ENCODE results near the gene KDM4B.

KDM4B gene

DNA sequence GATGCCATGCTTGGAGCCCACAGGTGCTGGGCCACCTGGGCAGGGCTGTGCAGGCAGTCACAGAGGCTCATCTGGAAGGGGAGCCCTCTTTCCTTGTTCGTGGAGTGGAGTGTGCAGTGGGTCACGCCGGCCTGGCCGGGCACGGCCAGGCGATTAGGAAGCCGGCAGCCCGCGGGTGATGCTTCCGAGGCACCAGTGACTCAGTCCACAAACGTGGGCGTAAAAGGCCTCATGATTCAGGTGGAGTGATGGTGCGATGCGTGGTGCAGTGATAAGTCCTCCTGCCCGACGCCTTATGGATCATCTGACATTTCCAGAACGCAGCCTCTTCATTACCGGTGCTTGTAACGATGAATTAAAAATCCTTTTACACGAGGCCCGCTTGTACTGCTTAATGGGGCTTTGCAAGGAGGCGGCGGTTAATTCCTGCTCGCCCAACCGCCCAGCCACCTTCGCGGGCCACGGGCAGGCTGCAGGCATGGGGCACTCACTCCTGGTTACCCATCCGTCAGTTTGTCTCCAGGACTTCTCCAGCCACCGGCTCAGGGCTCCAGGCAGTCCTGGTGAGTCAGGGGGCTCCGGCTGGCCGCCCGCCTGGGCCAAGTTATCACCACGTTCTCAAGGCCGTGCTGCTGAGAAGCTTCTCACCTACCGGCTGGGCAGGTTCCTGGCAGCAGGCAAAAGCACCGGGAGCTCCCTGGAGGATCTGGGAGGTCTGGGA, 172.4 kb downstream of the KDM4B start:
- no peak for DNase-seq

DNA sequence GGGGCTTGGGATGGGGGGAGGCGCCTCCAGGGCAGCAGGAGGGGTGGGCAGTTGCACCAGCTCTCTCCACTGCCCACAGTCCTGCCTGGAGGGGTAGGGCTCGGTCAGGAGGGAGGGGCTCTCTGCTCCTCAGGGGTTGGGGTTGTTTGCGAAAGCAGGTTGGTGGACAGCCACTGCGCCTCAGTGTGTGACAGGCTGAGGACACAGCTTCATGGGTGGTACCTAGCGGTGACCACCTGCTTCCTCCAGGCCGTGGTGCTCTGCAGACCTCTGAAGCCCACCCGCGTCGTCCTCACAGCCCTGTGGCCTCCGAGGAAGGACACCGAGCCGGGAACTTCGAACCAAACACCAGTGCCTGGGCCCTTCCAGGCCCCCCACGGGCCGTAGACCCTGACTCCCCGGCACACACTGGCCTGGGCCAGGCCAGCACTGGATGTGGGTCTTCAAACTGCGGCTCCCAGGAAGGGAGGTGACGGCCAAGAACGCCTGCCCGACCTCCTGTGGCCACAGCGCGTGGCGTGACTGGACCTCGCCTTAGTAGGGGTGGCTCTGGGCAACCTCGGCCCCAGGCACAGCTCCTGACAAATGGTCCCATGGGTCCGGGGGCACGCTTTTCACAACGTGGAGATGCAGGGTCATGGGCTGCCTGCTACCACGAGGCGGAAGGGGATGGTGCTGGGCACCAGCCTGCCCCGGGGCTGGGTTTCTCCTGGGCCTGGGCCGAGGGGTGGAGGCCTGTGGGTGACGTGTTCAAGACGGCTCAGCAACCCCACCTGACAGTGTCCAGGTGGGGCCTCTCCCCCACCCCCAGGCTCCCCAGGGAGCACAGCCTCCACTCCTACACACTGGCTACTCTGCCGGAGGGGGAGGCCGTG, 173.2 kb downstream of the KDM4B start:
- DNase-seq: no peak

DNA sequence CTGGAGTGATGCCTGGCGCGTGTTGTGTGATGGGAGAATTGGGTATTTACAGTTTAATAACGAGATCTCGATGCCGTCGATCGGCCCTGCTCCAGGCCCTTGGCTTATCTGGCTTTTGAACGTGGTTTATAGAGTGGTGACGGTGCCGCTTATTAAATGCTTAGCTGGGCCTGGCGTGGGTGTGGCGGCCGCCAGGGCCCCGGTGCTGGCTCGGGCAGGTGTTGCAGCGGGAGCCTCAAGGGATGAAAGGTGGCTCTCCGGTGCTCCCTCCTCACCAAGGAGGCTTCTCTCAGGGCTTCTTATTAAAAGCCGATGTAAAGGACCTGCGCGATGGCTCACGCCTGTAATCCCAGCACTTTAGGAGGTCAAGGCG, 173.8 kb downstream of the KDM4B start:
- no peak for DNase-seq

DNA sequence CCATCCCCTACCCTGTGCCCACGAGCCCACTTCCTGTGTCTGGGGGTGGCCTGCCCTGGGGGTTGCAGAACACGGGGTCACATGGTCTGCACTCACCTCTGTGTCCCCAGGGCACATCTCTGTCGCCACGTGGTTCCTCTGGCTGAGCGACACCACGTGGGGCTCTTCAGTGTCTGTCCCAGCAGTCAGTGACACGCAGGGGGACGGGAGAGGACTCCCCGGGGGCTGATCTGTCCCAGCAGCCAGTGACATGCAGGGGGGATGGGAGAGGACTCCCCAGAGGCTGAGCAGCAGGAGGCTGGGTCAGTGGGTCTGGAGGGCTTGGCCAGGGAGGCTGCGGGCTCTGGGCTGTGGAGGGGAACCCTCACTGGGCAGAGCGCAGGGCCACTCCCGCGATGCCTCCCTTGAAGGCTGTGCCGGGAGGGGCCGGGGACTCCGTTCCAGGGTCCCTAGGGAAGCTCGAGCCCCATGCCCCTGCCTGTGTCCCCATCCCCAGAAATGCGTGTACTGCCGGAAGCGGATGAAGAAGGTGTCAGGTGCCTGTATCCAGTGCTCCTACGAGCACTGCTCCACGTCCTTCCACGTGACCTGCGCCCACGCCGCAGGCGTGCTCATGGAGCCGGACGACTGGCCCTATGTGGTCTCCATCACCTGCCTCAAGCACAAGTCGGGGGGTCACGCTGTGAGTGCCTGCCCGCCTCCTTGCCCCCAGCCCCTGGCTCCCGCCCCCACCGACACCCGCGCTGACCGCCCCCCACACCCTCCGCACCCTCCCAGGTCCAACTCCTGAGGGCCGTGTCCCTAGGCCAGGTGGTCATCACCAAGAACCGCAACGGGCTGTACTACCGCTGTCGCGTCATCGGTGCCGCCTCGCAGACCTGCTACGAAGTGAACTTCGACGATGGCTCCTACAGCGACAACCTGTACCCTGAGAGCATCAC, 174.8 kb downstream of the KDM4B start:
- no peak for DNase-seq

DNA sequence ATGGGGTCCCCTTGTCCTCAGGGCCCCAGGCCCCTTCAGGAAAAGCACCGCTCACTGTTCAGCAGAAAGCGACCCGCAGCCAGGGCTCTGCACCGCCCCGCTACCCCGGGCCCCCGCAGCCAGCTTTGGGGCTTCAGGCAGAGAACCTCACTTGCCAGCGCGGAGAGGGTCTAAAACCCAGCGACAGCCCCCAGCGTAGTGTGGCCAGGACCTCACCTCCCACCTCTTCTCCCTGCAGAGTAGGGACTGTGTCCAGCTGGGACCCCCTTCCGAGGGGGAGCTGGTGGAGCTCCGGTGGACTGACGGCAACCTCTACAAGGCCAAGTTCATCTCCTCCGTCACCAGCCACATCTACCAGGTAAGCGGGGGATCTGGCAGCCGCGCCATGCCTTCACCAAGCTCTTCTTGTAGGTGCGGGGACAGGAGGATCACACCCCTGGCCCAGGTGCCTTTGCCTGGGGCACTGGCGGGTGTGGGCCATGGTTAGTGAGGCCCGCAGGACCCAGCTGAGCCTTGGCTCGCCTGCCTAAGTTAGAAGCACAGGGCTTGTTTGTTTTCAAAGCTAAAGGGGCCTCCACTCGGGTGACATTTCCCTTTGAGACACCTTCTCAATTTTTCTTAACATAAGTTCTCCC, 175.7 kb downstream of the KDM4B start:
- no peak for DNase-seq

DNA sequence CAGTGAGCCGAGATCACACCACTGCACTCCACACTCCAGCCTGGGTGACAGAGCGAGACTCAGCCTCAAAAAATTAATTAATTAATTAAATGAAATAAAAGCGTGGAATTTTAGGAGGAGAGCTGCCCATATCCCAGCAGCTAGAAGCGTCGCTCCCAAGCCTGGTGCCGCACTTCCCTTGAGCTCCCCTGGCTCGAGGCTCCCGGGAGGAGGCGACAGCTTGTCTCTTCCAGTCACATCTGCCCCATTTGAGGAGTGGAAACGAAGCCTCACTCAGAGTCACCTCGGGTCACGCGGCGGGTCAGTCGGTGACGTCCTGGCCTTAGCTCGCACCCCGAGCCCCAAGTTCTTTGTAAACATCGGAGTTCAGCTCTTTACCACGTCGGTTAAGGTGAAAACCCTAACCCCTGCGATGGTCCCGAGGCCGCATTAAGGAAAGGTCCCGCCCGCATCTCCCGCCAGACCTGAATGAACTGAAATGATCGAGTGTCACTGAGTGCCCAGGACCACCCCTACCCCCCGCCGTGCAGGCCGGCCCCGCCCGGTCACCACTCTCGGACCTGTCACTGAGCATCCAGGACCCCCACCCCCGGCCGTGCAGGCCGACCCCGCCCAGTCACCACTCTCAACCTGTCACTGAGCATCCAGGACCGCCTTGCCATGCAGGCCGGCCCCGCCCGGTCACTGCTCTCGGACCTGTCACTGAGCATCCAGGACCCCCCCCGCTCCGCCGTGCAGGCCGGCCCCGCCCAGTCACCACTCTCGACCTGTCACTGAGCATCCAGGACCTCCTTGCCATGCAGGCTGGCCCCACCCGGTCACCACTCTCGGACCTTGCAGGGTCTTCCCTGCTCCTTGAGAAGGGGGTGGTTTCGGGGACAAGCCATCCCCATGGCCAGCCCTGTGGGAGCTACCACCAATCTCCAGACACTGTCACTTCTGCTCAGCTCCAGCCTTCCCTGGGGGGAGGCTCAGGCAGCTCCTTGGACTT, 176.9 kb downstream of the KDM4B start:
- no peak for DNase-seq

DNA sequence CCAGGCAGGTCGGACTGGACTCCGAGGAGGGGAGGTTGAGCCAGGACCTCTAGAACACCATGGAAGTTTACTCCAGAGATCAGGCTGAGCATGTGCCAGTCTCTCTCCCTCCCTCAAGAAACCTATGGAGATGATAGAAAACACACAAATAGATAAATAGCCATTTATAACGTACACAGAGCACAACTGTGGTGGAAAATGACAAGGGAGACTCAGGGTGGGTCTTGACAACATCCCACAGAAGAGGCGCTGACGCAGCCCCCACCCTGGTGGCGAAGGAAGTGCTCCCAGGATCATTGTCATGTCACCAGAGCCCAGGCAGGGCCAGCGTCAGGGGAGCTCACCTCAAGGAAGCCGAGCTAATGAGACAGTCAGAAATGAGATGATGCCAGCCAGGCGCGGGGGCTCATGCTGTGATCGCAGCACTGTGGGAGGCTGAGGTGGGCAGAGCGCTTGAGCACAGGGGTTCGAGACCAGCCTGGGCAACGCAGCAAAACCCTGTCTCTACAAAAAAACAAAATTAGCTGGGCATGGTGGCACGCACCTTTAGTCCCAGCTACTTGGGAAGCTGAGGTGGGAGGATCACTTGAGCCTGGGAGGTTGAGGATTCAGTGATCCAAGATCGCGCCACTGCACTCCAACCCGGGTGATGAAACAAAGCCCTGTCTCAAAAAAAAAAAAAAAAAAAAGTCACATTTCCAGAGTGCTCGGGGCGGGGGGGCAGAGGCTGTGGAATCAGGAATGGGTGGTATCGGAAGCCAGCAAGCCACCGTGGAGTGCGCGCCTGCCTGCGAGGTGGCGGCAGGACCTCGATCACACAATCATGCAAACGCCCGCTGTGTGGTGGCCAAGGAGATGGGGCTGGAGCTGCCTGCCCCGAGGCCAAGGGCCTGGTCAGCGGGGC, 178.4 kb downstream of the KDM4B start:
- no peak for DNase-seq

DNA sequence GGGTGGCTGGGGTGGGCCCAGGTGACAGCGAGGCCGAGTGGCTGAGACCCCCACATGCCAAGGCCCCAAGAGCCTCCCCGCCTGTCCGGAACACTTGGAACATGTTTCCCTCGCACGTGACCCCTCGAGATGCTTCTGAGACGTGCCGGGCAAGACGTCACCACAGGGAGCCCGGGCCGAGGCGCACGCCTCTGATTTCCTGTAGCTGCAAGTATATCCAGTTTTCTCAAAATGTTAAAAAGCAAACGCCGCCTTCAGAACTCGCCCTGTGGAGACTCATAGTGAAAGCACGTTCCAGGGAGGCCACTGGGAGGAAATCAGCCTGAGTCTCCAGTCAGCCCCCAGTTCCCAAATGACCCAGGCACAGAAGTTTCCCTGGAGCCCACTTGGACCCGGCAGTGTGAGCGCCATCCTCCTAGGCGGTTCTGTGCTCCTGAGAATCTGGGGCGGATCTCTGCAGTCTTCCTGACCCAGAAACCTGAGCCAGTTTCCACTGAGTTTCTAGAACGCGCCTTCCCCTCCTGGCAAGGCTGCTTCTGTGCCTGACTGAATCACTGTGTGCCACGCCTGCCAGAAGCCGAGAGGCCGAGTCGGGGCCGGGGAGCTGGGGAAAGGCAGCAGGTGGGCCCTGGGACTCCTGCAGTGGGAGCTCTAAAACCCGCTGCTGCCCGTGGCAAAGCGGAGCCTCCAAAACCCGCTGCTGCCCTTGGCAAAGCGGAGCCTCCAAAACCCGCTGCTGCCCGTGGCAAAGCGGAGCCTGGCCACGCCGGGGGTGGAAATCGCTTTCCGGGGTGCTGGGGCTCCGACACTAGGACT, 179.3 kb downstream of the KDM4B start:
- no peak for DNase-seq

DNA sequence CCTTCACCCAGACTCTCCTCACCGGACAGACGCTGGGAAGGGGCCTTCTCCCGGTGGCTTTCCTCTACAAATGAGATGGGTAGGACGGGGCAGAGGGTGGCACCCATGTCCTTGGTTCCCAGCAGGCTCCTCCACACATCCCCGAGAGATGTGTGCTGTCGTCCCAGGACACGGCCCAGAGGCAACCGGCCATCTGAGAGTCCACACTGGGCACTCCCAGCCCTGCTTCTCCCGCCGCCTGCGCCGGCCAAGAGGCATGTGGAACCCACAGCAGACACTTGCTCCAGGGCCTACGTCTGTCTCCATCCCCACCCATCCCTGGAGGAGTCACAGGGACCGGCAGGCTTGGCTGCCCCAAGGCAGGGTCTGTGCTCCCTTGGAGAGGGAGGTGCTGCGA, 179.9 kb downstream of the KDM4B start:
- DNase-seq: no peak

DNA sequence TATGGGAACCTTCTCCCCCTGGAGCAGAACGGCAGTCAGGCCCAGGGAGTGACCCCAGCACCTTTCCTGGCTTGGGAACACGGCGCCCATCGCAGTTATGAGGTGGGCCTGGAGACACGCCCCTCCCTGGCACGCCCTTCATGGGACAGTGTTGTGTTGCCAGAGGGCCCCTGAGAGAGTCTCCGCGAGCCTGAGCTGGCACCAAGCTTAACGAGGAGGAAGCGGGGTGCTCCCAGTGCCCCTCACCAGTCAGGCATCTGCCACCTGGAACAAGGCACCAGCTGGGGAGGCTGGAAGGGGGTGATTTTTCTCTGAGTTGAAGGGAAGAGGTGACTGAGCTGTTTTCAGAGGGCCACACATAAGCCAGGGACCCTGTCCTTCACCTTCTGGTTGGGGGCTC, 180.6 kb downstream of the KDM4B start:
- no peak for DNase-seq

DNA sequence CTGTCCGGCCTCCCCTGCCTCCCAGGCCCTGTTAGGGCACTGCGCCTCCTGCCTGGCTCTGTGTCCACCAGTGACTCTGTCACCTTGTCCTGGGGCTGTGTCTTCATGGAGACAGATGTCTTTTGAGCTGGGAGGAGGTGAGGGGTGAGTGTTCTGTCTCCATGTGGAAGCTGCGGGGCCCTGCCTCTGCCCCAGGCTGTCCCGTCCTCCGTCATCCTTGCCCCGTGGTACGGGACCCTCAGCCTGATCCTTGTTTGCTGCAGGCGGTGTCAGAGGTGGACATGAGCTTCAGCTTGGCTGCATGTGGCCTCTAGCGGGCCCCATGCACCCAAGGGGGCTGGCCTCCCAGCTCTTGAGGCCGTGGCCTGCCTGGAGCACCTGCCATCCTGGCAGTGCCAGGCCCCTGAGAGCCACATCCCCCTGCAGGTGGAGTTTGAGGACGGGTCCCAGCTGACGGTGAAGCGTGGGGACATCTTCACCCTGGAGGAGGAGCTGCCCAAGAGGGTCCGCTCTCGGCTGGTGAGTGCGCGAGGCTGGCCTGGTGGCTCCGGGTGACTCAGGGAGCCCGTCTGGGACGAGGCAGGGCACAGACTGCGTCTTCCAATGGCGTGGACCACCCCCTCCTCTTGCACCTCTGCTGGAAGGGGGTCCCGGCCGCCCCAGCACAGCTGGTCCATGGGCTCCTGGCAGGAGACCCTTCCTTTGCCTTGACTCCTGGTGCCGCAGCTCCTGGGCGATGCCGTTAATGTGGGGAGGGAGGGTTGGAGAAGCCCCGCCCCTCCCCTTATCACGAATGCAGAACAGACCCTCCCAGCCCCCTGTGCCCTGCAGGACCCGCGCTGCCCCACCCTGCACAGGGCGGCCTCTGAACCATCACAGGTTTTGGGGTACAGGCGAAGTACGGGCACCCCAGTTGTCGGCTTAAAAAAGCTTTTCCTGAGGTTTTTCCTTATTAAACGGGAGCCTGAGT, 181.3 kb downstream of the KDM4B start:
- DNase-seq: no peak

DNA sequence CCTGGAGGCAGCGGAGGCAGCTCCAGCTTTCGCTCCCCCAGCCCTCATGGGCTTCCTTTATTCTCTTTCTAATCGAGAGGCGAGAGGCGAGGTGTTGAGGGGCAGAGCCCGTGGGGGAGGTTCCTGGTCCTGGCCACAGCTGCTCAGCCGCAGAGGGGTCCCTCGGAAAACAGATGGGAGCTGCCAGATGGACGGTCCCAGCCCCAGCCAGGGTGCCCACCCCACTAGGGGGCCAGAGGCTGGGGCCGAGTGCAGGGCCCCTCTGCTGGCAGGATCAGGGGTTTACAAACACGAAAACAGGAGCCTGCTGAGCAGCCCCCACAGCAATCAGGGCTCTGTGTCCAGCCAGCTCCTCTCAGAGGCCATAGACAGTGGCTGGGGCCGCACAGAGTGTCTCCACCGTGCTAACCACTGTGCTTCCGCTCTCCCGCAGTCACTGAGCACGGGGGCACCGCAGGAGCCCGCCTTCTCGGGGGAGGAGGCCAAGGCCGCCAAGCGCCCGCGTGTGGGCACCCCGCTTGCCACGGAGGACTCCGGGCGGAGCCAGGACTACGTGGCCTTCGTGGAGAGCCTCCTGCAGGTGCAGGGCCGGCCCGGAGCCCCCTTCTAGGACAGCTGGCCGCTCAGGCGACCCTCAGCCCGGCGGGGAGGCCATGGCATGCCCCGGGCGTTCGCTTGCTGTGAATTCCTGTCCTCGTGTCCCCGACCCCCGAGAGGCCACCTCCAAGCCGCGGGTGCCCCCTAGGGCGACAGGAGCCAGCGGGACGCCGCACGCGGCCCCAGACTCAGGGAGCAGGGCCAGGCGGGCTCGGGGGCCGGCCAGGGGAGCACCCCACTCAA, 182.2 kb downstream of the KDM4B start:
- no peak for DNase-seq

DNA sequence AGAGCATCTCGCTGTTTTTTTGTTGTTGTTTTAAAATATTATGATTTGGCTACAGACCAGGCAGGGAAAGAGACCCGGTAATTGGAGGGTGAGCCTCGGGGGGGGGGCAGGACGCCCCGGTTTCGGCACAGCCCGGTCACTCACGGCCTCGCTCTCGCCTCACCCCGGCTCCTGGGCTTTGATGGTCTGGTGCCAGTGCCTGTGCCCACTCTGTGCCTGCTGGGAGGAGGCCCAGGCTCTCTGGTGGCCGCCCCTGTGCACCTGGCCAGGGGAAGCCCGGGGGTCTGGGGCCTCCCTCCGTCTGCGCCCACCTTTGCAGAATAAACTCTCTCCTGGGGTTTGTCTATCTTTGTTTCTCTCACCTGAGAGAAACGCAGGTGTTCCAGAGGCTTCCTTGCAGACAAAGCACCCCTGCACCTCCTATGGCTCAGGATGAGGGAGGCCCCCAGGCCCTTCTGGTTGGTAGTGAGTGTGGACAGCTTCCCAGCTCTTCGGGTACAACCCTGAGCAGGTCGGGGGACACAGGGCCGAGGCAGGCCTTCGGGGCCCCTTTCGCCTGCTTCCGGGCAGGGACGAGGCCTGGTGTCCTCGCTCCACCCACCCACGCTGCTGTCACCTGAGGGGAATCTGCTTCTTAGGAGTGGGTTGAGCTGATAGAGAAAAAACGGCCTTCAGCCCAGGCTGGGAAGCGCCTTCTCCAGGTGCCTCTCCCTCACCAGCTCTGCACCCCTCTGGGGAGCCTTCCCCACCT, 183.3 kb downstream of the KDM4B start:
- DNase-seq: no peak

DNA sequence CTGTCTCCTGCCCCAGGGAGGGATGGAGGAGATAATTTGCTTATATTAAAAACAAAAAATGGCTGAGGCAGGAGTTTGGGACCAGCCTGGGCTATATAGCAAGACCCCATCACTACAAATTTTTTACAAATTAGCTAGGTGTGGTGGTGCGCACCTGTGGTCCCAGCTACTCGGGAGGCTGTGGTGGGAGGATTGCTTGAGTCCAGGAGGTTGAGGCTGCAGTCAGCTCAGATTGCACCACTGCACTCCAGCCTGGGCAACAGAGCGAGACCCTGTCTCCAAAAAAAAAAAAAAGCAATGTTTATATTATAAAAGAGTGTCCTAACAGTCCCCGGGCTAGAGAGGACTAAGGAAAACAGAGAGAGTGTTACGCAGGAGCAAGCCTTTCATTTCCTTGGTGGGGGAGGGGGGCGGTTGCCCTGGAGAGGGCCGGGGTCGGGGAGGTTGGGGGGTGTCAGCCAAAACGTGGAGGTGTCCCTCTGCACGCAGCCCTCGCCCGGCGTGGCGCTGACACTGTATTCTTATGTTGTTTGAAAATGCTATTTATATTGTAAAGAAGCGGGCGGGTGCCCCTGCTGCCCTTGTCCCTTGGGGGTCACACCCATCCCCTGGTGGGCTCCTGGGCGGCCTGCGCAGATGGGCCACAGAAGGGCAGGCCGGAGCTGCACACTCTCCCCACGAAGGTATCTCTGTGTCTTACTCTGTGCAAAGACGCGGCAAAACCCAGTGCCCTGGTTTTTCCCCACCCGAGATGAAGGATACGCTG, 184.0 kb downstream of the KDM4B start:
- no peak for DNase-seq

DNA sequence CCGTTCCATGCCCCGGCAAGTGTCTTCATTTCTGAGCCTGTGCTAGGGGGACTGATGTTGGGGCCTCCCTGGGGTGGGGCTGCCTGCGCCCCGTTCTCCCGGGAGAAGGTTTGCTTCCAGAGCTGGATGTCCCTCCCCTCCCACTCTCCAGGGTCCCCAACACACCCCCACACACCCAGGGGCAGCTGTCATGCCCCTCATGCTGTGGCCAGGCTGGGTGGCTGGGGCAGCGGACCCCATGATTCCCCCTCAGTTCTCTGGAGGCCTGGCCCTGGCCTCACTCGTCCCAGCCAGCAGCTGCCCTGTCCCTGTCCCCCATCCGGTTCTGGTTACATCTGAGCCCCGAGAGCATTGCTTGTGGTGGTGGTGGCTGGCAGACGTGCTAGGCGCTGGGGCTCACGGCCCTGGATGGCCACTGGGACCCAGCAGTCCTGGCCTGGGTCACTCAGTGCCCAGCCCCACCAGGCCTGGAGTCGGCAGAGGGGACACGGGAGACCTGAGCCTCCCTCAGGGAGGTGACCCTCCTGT, 184.8 kb downstream of the KDM4B start:
- no peak for DNase-seq
